GM18502 (cell line): ENCODE data around the gene SARDH.

Experiments used
- ATAC-seq: cut with Tn5 transposase; IDR thresholded peaks from one replicate; pipeline ENCODE4 v1.9.1; 2021; ENCODE audit warnings: mild to moderate bottlenecking; ENCODE audit not compliant: unreplicated experiment, poor library complexity

SARDH gene

GRCh38 chr9:133735415-133735775, 2.8 kb downstream of the SARDH start:
- no peak for ATAC-seq

- ATAC-seq: no peak
Observed at GRCh38 chr9:133734590-133735414, 3.4 kb downstream of the SARDH start.

GRCh38 chr9:133733796-133734533, 4.2 kb downstream of the SARDH start:
- ATAC-seq: no peak

- ATAC-seq: no peak
Observed at GRCh38 chr9:133733421-133733795, 4.7 kb downstream of the SARDH start.

GRCh38 chr9:133732639-133733408, 5.3 kb downstream of the SARDH start:
- no peak for ATAC-seq

GRCh38 chr9:133731876-133732638, 6.1 kb downstream of the SARDH start:
- no peak for ATAC-seq

GRCh38 chr9:133730994-133731715, 7.0 kb downstream of the SARDH start:
- no peak for ATAC-seq

- ATAC-seq: no peak
Observed at GRCh38 chr9:133729617-133730281, 8.4 kb downstream of the SARDH start.

GRCh38 chr9:133728856-133729616, 9.1 kb downstream of the SARDH start:
- ATAC-seq: no peak

GRCh38 chr9:133727876-133728441, 10.2 kb downstream of the SARDH start:
- no peak for ATAC-seq

GRCh38 chr9:133727277-133727875, 10.8 kb downstream of the SARDH start:
- no peak for ATAC-seq

GRCh38 chr9:133726401-133727276, 11.5 kb downstream of the SARDH start:
- ATAC-seq: no peak

- no peak for ATAC-seq
Observed at GRCh38 chr9:133725886-133726285, 12.3 kb downstream of the SARDH start.

GRCh38 chr9:133718563-133719315, 19.4 kb downstream of the SARDH start:
- ATAC-seq: no peak

- no peak for ATAC-seq
Observed at GRCh38 chr9:133717113-133718031, 20.8 kb downstream of the SARDH start.
